ENCODE measurements around the gene WWOX.

The WWOX gene

DNA sequence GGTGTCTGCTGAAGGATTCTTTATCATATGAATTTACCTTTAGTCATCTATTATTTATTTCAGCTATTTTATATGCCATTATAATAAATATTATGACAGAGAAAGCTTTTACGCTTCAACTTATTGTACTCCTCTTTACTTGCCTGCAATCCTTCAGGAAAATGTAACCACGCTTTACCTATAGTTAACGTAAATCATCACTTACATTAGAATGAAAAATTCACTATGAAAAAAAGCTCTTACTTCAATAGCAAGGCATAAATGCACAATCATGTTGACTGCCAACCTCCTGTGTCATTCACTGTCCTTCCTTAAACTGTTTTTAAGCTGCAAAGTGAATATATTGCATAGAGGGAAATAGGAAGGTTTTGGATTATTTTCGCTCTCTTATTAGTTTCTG lies 277.9 kb downstream of the WWOX start:
- CTCF ChIA-PET, result interaction anchor here (1.2 kb wide), 1 partner anchor 10 kb away, joined by 3 read pairs; no protein-coding TSS in a partner anchor
- TF ChIP-seq, protein P1, sequence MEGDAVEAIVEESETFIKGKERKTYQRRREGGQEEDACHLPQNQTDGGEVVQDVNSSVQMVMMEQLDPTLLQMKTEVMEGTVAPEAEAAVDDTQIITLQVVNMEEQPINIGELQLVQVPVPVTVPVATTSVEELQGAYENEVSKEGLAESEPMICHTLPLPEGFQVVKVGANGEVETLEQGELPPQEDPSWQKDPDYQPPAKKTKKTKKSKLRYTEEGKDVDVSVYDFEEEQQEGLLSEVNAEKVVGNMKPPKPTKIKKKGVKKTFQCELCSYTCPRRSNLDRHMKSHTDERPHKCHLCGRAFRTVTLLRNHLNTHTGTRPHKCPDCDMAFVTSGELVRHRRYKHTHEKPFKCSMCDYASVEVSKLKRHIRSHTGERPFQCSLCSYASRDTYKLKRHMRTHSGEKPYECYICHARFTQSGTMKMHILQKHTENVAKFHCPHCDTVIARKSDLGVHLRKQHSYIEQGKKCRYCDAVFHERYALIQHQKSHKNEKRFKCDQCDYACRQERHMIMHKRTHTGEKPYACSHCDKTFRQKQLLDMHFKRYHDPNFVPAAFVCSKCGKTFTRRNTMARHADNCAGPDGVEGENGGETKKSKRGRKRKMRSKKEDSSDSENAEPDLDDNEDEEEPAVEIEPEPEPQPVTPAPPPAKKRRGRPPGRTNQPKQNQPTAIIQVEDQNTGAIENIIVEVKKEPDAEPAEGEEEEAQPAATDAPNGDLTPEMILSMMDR (IDR thresholded peaks at IDR 0.05; ENCODE audit: control extremely low read depth, extremely low read depth, low read depth, missing control alignments), result no peak
- POLR2A ChIA-PET, result no interaction called here
- no peak for DNase-seq (ENCODE audit: extremely low spot score)

DNA sequence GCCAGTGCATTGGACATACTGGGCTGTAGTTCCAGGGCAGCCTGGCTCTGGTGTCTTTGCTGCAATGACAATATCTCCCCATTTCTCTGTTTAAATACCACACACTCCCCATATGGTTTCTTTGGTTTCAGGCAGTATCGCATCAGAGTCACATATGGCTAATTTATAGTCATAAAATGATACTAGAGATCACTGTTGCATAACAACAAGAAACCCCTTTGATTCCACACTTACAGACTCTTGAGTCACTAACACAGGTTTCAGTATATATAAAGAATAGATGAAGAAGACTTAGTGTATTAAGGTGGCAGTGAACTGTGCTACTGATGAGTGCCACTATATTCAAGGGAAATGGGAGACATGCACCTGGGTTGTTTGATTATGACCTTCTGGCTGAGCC lies 281.6 kb downstream of the WWOX start:
- TF ChIP-seq, protein P1 (IDR thresholded peaks at IDR 0.05; ENCODE audit: control extremely low read depth, extremely low read depth, low read depth, missing control alignments), result no peak
- ChIA-PET POLR2A (no interaction called here), CTCF (no interaction called here)
- no peak for DNase-seq (ENCODE audit: extremely low spot score)

DNA sequence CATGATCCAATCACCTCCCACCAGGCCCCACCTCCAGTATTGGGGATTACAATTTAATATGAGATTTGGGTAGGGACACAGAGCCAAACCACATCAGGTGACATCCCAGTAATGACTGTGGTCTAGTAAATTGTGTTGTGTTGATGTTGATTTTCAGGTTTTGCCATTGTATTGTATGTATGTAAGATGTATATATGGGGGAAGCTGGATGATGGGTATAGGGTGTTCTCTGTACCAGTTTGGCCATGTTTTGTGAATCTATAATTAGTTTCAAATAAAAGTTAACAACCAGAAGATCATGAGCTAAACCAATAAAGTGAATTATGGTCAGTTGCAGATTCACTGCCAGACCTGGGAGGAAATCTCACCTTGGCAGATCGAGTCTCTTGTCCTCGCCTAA lies 283.7 kb downstream of the WWOX start:
- TF ChIP-seq, protein P1 (IDR thresholded peaks at IDR 0.05; ENCODE audit: control extremely low read depth, extremely low read depth, low read depth, missing control alignments), result no peak
- CTCF ChIA-PET, result no interaction called here
- POLR2A ChIA-PET, result no interaction called here
- DNase-seq (ENCODE audit: extremely low spot score), result no peak

DNA sequence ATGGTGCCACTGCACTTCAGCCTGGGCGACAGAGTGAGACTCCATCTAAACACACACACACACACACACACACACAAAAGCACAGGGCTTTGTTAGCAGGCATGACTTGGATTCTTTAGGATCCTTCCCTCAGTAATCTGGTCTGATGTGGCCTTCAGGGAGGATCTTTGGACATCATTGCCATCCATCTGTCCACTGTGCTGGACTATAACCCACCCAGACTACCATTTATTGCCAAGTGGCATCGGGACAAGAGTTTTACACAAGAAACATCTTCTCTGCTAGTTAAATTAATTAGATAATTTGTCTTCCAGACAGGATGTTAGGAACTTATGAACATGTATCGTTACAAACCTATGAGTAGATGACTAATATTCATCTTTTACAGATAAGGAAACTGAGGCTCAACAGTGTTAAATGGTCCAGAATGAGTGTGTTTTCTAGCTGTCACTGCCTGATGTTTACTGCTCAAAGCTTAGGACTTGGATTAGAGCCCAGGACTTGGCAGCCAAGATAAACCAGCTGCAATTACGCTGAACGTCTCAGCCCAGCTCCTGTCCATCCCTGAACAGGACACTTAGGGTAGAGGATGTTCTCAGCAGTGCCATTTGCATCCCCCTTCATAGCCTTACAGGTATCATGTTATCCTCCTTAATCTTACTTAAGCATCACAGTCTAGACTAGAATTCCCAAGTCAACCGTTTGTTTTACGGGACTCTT lies 285.8 kb downstream of the WWOX start:
- ChIA-PET POLR2A (no interaction called here), CTCF (no interaction called here)
- DNase-seq (ENCODE audit: extremely low spot score), result no peak
- TF ChIP-seq, protein P1 (IDR thresholded peaks at IDR 0.05; ENCODE audit: control extremely low read depth, extremely low read depth, low read depth, missing control alignments), result no peak

DNA sequence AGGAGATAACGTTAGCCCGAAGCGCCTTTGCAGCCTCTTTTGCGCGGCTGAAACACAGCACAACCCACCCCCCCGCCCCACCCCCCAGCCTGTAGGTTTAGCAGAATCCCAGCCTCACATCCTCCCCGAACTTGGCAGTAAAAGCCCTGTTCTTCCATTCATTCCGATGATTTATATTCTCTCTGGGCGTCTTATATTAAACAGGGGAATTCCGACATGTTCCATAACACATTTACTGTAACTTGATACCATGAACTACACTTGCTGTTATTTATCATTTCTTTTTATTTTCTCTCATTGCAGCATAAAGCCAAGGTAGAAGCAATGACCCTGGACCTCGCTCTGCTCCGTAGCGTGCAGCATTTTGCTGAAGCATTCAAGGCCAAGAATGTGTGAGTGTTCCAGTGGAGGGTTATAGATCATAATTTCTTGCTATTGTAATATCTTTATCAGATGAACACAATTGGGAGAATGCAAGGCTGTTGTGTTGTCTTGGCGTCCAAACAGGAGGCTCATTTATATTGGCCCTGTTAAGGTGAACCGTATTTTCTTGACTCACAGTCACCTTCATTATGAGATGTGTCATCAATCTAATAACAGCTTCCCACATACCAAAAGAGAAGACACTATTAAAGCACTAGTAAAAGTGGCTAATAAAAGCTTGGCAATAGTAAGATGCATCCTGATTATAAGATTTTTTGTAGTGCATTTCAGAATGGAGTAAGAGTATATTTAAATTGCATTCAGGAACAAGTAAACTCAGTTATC lies 287.3 kb downstream of the WWOX start:
- ChIA-PET CTCF (no interaction called here), POLR2A (no interaction called here)
- no peak for DNase-seq (ENCODE audit: extremely low spot score)
- TF ChIP-seq, protein P1 (IDR thresholded peaks at IDR 0.05; ENCODE audit: control extremely low read depth, extremely low read depth, low read depth, missing control alignments), result no peak

DNA sequence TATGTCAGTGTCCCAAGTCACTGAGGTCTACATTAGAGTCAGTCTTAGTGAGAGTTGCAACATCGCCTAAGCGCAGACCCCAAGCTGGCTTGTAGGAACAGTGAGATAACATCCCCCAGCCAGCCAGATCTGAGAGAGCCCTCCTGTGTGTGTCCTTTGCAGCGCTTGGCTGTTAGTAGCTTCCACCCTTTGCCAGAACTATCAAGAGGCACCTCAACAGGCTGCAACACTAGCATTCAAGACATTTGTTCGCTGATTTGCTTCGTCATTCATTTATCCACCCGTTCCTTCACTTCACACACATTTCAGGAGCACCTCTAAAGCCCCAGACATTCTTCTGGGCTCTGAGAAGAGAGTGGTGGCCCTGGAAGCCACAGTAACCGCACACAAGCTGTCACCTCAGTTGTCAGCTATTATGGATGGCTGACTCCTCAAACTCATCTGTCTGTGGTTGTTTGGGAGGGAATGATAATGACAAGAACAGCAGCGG lies 289.6 kb downstream of the WWOX start:
- CTCF ChIA-PET, result no interaction called here
- TF ChIP-seq, protein P1 (IDR thresholded peaks at IDR 0.05; ENCODE audit: control extremely low read depth, extremely low read depth, low read depth, missing control alignments), result no peak
- POLR2A ChIA-PET, result no interaction called here
- no peak for DNase-seq (ENCODE audit: extremely low spot score)
